Measurements from ENCODE around the gene RCSD1.

GRCh38 chr1:167717351-167717750 is 87.3 kb downstream of the RCSD1 start:
- TF ChIP-seq CTCF (IDR thresholded peaks at IDR 0.05; ENCODE audit: borderline replicate concordance, extremely low read depth, low read length, poor library complexity, severe bottlenecking) (no peak), EZH2 (IDR thresholded peaks at IDR 0.05; ENCODE audit: borderline replicate concordance, low read depth, low read length, severe bottlenecking) (no peak)
